Right ventricle myocardium inferior (tissue), 1 donor: ENCODE results near the gene WDFY3. TPM values are rescaled to one million over a fixed set of nuclear protein-coding genes. Genes with fewer than 3 reads are reported as not detected.
A peak's percentile ranks its signal among the peaks of the same experiment; 100 is the strongest.

Experiments used
- ATAC-seq: fragments of 200-7000 bp; cut with Tn5 transposase; one replicate; pipeline ENCODE4 v1.9.1; 2020; ENCODE audit warnings: mild to moderate bottlenecking, moderate library complexity
- DNase-seq: peaks from one replicate; pipeline ENCODE4 v3.0.0; 2021; ENCODE audit errors: missing footprints
- intact Hi-C: fragments of 100-400 bp; cut with DNase I; formaldehyde crosslinking; loops from one replicate; pipeline ENCODE4 v1.11.0; 2022
- total RNA-seq: library from RNA; stranded (reverse); fragmentation: NEBNext Ultra II Directional; extraction: Animal tissue kit (Norgen Biotek cat#: 25700); gene quantifications from one replicate; pipeline ENCODE4 v1.2.1, GENCODE V29; 2021
- donor health status: DM: no; HTN: yes; CAD: no; lungs with severe emphysema.

The WDFY3 gene
- total RNA-seq, 1 donor from 2014 or later: 41.0 TPM

- ATAC-seq (no peak), DNase-seq (no peak)
- intact Hi-C loops: no loop called here
Observed at GRCh38 chr4:84878546-84878945, 87.9 kb downstream of the WDFY3 start.

- intact Hi-C loops: no loop called here
- no peak for DNase-seq
- no peak for ATAC-seq
Observed at GRCh38 chr4:84878090-84878489, 88.4 kb downstream of the WDFY3 start.

GRCh38 chr4:84877051-84877833 is 89.2 kb downstream of the WDFY3 start:
- intact Hi-C loops: no loop called here
- DNase-seq: no peak
- ATAC-seq: no peak

GRCh38 chr4:84875636-84876371 is 90.7 kb downstream of the WDFY3 start:
- DNase-seq: no peak
- ATAC-seq: no peak
- intact Hi-C loops: no loop called here

GRCh38 chr4:84874619-84875018 is 91.9 kb downstream of the WDFY3 start:
- intact Hi-C loops: no loop called here

GRCh38 chr4:84870398-84871163 is 95.9 kb downstream of the WDFY3 start:
- no peak for DNase-seq
- intact Hi-C loops: no loop called here
- no peak for ATAC-seq

More at GRCh38 chr4:84874619-84875018, 91.9 kb downstream of the WDFY3 start:
- ATAC-seq: no peak
- DNase-seq: no peak

GRCh38 chr4:84866295-84866694 is 100.2 kb downstream of the WDFY3 start:
- no peak for DNase-seq
- ATAC-seq: no peak
- intact Hi-C loops: no loop called here

- intact Hi-C loops: no loop called here
- ATAC-seq (no peak), DNase-seq (no peak)
Observed at GRCh38 chr4:84865600-84865999, 100.9 kb downstream of the WDFY3 start.

- DNase-seq (no peak), ATAC-seq (no peak)
- intact Hi-C loops: no loop called here
Observed at GRCh38 chr4:84862064-84862463, 104.4 kb downstream of the WDFY3 start.

GRCh38 chr4:84857296-84857695 is 109.2 kb downstream of the WDFY3 start:
- intact Hi-C loops: no loop called here

GRCh38 chr4:84856468-84857049 is 109.9 kb downstream of the WDFY3 start:
- ATAC-seq: no peak
- intact Hi-C loops: no loop called here

More at GRCh38 chr4:84857296-84857695, 109.2 kb downstream of the WDFY3 start:
- DNase-seq (no peak), ATAC-seq (no peak)

GRCh38 chr4:84855774-84856173 is 110.7 kb downstream of the WDFY3 start:
- peak; percentile 77 for ATAC-seq

More at GRCh38 chr4:84856468-84857049, 109.9 kb downstream of the WDFY3 start:
- DNase-seq: no peak

GRCh38 chr4:84852081-84852480 is 114.4 kb downstream of the WDFY3 start:
- intact Hi-C loops: no loop called here
- ATAC-seq: no peak

More at GRCh38 chr4:84855774-84856173, 110.7 kb downstream of the WDFY3 start:
- no peak for DNase-seq
- intact Hi-C loops: no loop called here

GRCh38 chr4:84849051-84849640 is 117.3 kb downstream of the WDFY3 start:
- intact Hi-C loops: loop anchor here (5.0 kb wide), 1 partner anchor 118 kb away; the partner anchor contains the start of gene WDFY3
- DNase-seq: no peak
- ATAC-seq: no peak

More at GRCh38 chr4:84852081-84852480, 114.4 kb downstream of the WDFY3 start:
- DNase-seq: no peak

- ATAC-seq (no peak), DNase-seq (no peak)
- intact Hi-C loops: loop anchor here (5.0 kb wide), 1 partner anchor 119 kb away; the partner anchor contains the start of gene WDFY3
Observed at GRCh38 chr4:84848432-84848831, 118.1 kb downstream of the WDFY3 start.

GRCh38 chr4:84847978-84848377 is 118.5 kb downstream of the WDFY3 start:
- no peak for ATAC-seq
- intact Hi-C loops: loop anchor here (5.0 kb wide), 1 partner anchor 119 kb away; the partner anchor contains the start of gene WDFY3
- DNase-seq: no peak

- DNase-seq (no peak), ATAC-seq (no peak)
- intact Hi-C loops: loop anchor here (5.0 kb wide), 1 partner anchor 120 kb away; the partner anchor contains the start of gene WDFY3
Observed at GRCh38 chr4:84846985-84847384, 119.5 kb downstream of the WDFY3 start.

- intact Hi-C loops: no loop called here
- ATAC-seq (no peak), DNase-seq (no peak)
Observed at GRCh38 chr4:84841435-84841834, 125.1 kb downstream of the WDFY3 start.
